M059J (cell line): Measurements from ENCODE around the gene ZMYM3. TPM values are rescaled to one million over a fixed set of nuclear protein-coding genes. Genes with fewer than 3 reads are reported as not detected.
"Not testable (repeated sequence)": the region's sequence is repeated elsewhere in the genome, so short reads cannot be mapped to it uniquely, and the experiment has no call there.

Experiments used
- DNase-seq: peaks from one replicate; pipeline ENCODE4 v3.0.0-alpha.2; 2012; ENCODE audit warnings: low read depth
- total RNA-seq: library from RNA; depleted of rRNA; stranded (reverse); fragments of >200 nt; shearing (Covaris generic); gene quantifications from 2 replicates; pipeline ENCODE4 v1.2.3, GENCODE V29; 2014; rRNA removed

ZMYM3 gene
- total RNA-seq = 34.0 and 64.0 TPM in 2 replicates

DNA sequence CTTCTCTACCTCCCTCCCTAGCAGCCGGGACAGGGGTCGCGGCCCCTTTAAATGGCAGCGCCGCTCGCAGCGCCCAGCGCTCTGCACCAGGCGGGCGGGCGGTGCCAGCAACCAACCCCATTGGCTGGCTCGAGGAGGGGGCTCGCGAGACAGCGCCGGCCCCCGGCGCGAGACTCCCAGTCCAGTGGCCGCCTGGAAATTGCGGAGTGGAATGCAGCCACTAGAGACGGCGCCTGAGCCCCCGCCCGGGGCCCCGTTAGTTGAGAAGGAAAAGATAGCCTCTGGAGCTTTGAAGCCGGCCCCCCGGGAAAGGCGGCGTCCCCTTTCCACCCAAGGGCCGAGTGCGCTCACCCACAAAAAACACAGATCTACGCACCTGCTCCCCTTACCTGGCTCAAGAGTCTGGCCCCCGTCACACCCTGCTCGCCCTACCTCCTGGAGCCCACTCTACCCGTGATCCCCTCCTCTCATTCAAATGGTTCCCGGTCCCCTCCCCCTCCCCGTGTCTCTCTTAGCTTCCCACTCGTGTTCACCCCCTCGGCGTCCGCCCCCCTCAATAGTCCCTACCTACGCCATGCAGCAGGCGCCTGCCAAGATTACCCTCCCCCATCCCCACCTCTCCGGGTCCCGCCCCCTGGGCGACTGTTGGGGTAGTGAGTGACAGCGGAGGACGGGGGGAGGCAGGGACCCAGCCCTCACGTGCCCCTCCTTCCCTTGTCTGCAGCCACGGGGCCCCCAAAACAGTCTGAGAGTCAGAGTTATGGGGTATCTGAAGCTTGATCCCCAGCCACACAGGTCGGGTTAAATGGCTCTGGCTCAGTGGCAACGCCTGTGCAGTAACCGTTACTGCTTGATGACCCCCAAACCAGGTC lies at the start of gene ZMYM3:
Gene ZMYM3 (minus strand): TSS at position 49 of the 872 bp plus-strand sequence. CDS start 885 bp downstream, outside the sequence.
- peak; percentile 93 for DNase-seq

DNA sequence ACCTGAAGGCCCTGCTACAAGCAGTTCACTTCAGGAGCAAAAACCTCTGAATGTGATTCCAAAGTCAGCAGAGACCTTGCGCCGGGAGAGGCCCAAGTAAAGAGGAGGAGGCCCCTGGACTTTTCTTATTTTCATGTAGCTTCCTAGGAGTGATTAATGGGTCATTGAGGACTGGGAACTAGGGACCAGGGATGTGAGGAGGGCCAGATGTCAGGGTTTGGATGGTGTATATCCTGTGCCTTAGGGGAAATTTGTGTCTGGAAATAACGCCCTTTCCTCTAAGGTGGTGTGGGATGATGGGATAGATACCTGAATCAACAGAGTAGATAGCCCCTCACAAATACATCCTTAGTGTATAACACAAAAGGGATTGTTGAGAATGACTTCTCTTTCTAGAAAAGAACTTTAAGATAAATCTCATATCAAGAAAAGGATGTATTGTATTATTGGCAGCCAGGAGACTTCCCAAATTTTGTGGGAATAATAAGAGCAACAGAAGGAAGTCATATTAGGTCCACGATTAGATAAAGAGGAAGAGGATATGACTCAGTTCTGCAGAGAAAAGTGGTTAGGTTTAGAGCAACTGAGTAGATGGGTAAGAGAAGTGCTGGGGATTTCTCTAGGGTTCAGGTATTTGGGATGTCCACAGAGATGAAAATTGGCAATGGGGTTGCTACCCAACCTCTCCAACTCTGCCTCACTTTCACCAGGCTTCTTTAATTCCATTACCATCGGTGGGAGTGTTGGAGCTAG lies 48.7 kb upstream of the ZMYM3 start:
- peak; percentile 51 for DNase-seq

DNA sequence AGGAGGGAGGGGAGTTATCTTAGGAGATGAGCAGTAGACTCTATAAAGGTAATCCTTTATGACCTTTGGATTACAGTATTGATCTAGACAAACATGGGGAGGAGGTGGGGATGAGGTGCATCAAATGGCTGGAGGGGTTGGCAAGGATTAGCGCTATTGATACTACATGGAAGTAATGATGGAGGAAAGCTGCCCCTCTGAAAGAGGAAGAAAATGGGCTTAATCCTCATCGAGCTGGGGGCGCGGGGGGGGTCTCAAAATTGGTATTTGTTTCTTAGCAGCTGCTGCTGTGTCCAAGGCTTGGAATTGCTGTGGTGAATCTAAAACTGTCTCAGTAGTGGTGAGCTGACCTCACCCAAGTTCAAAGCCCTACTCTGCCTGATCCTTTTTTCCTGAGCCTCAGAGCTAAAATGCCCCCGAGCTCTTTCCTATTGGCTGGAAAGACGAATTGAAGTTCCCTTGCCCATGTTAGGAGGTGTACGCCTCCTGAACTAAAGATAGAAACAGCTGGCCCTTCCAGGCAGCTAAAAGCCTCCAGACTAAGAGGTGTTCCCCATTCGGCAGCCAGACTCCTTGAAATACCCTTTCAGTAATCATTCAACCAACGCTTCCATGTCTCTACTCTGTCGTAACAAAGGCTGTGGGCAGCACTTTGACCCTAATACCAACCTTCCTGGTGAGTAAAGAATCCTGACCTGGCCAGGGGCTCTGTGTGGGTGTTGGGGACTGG lies 47.4 kb upstream of the ZMYM3 start, which contains the start of gene ITGB1BP2:
Gene ITGB1BP2 (plus strand): TSS at position 556 of the 730 bp plus-strand sequence. CDS start 57 bp downstream, at position 613.
- peak; percentile 78 for DNase-seq

DNA sequence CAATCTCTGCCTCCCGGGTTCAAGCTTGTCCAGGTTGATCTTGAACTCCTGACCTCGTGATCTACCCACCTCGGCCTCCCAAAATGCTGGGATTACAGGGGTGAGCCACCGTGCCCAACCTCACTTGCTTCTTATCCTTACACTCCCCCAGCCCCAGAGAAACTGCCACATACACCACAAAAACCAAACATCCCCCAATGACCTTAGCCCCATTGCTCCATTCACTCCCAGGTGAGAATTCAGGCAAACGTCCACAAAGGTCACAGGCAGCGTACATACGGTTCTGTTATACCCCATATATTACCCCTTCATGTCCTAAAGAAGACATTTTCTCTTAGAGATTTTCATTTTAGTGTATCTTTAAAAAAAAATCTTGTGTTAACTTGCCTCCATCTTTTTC lies 46.6 kb upstream of the ZMYM3 start:
- DNase-seq = not testable (repeated sequence)

DNA sequence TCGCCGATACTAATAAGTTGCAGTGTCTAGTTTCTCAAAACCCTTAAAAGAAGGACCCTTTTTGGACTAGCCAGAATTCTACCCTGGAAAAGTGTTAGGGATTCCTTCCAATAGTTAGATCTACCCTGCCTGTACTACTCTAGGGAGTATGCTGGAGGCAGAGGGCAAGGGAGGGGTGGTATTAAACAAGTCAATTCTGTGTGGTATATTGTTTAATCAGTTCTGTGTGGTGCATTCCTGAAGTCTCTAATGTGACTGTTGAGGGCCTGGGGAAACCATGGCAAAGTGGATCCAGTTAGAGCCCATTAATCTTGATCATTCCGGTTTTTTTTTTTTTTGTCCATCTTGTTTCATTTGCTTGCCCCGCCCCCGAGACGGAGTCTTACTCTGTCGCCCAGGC lies 46.1 kb upstream of the ZMYM3 start:
- DNase-seq = not testable (repeated sequence)

DNA sequence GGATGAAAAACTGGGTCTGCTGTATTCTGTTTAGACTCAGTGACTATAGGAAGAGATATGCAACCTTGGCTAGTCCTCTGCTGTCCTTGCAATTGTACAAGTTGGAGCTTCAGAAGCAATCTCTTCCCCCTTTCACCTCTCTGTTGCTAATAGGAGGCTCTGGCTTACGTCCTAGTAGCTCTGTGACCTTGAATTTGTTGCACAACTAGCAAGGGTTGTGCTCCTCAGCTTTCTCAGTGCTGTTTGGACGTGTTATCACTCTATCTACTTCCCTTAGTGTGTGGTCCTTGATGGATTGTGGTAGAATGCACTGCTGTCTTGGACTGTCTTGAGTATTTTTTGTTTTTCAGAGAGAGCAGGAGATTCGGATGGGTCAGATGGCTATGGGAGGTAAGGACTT lies 44.2 kb upstream of the ZMYM3 start:
- DNase-seq = no peak

DNA sequence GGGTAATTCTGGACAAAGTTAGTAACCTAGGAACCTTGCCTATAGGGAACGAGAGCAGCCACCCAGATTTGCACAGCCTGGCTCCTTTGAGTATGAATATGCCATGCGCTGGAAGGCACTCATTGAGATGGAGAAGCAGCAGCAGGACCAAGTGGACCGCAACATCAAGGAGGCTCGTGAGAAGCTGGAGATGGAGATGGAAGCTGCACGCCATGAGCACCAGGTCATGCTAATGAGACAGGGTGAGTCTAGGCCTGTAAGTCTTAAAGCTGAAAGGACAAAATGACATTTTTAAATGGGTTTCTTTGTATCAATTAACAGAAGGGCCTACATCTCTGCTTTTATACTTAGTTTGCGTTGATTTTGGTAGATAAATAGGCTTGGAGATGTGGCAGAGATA lies 42.9 kb upstream of the ZMYM3 start:
- DNase-seq = no peak

DNA sequence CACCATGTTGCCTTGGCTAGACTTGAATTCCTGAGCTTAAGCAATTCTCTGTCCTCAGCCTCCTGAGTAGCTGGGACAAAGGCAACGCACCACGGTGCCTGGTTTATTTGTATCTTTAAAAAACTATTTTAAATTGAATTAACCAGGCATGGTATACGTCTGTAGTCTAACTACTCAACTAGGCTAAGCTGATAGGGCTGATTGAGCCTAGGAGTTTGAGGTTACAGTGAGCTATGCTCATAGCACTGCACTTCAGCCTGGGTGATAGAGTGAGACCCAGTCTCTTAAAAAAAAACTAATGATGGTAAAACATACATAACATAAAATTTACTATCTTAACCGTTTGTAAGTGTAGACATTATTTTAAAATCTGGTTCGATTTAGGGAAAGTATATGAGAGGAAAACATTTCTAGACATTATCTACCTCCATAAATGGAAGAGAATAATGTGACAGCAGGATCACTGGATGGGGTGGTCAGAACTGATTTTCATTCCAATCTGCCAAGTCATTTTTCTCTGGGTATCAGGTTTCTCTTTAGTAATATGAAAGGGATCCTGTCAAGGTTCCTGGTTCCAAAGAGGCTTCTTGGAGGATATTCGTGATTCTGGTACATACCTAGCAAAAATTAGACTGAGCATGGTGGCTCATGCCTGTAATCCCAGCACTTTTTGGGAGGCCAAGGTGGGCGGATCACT lies 38.9 kb upstream of the ZMYM3 start:
- peak; percentile 81 for DNase-seq

DNA sequence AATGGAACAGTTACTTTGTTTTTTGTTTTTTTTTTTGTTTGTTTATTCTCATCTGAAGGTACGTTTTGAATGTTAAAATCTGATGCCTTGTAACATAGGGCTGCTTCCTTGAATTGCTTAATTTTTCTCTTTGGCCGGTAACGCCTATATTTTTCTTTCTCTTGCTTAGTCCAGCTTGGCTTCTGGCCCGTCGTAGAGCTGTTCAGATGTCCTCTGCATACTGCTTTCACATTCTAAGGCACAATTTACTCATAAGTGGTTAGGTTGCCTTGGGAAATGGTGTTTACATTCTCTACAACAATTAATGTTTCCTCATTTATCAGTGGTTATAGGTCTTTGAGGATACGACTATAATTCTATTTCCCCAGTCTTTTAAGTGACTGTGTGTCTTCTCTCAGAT lies 37.4 kb upstream of the ZMYM3 start:
- DNase-seq = no peak

DNA sequence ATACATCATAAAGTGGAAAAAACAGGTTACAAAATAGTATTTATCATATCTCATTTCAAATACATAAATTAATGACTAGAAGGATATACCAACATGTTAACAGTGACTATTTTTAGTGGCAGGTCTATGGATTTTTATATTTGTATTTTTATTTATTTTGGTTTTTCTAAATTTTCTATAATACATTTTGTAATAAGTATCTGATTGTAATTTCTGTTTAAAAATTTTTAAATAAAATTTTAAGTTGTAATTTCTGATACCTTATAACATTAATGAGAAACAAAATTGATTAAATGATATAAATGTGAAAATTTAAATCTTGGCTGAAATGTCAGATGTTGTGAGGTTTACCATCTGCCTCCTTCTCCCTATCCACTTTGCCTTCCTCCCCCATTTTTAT lies 32.0 kb upstream of the ZMYM3 start:
- no peak for DNase-seq

DNA sequence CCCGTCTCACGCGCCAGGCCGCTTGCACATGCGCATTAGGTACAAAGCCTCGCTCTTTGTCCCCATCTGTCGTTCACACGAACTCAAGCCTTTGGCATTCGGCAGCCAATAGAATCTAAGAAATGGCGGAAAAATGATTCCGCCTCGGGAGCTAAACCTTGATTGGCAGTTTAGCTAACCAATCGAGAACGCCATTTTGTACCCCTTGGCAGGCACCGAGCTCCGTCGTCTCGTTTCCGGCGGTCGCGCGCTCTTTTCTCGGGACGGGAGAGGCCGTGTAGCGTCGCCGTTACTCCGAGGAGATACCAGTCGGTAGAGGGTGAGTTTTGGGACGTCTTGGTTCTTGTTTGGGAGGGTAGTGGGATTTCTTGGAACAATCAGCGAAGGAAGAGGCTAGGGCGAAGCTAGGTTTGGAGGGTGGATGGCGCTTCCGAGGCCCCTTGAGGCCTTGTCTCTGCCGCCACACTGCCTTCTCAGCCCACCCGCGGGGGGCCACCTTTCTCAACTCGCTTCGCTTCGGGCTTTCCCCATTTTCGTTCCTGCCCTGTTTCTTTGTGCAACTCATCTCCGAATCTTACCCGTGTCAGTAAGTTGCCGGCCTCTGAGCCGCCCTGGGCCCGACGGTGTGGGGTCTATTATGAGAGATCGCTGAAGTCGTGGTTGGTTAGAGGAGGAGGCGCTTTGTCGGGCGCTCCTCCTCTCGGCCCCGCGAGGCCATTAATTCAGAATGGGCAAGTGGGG lies 29.6 kb upstream of the ZMYM3 start, which contains the start of gene NONO:
Gene NONO (plus strand): TSS at position 233 of the 741 bp plus-strand sequence. CDS start 7,003 bp downstream, outside the sequence.
- peak; percentile 100 for DNase-seq

DNA sequence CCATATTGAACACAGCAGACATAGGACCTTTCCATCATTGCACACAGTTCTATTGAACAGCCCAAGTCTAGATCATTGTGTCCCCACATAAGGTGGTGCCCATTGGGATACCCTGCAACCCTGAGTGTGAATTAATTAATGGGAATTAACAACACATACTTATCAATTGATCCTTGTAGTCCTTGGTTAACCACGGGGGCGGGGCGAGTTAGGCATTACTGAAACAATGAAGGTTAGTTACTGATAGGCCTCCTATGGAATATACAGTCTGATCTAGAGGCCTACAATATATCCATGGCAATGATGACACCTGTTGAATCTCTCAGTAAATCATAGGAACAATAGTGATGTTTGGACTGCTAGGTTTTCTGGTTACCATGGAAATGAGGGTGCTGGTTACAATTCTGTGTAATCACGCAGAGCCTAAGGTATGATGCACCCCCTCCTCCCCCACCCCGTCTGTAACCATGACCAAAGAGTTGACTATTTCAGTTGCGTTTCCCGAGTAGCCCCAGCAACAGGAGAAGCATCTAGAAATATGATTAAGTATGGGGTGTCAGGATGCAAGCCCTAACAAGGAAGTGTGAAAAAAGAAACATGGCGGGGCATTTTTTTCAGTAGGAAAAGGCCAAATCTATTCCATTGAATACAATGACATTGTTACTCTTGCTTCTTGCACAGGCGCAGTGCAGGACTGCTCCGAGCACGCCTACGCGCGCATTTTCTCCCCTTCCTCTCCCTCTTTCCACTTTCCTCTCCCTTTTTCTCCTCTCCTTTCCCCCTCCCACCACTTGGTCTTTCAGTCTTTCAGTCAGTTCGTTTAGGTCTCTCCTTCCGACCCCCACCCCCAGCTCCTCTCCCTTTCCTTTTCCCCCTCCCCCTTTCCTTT lies 28.8 kb upstream of the ZMYM3 start:
- DNase-seq = peak; percentile 87

DNA sequence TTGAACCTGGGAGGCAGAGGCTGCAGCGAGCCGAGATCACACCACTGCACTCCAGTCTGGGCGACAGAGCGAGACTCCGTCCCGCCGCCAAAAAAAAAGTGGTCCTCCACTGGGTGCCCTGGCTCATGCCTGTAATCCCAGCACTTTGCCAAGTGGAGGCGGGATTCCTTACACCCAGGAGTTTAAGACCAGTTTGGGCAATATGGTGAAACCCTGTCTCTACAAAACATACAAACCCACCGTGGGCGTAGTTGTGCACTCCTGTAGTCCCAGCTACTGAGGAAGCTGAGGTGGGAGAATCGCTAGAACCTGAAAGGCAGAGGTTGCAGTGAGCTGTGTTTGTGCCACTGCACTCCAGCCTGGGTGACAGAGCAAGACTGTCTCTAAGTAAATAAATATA lies 27.4 kb upstream of the ZMYM3 start:
- DNase-seq = not testable (repeated sequence)

DNA sequence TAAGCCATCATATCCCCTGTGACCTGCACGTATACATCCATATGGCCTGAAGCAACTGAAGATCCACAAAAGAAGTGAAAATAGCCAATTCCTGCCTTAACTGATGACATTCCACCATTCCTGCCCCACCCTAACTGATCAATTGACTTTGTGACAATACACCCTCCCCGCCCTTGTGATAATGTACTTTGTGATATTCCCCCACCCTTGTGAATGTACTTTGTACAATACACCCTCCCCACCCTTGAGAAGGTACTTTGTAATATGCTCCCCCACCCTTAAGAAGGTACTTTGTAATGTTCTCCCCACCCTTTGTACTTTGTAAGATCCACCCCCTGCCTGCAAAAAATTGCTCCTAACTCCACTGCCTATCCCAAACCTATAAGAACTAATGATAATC lies 18.4 kb upstream of the ZMYM3 start:
- not testable (repeated sequence) for DNase-seq

DNA sequence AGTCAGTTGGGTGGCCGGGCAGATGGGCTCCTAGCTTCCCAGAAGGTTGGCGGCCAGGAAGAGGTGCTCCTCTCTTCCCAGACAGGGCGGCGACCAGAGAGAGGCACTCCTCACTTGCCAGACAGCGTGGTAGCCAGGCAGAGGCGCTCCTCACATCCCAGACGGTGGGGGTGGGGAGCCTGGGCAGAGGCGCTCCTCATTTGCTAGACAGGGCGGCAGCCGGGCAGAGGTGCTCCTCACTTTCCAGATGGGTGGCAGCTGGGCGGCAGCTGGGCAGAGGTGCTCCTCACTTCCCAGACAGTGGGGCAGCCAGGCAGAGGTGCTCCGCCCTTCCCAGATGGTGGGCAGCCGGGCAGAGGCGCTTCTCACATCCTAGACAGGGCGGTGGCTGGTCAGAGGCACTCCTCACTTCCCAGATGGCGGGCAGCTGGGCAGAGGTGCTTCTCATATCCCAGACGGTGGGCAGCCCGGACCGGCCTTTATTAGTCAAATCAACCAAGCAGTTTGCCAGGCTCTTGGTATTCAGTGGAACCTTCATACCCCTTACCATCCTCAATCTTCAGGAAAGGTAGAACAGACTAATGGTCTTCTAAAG lies 16.0 kb upstream of the ZMYM3 start:
- DNase-seq = no peak

DNA sequence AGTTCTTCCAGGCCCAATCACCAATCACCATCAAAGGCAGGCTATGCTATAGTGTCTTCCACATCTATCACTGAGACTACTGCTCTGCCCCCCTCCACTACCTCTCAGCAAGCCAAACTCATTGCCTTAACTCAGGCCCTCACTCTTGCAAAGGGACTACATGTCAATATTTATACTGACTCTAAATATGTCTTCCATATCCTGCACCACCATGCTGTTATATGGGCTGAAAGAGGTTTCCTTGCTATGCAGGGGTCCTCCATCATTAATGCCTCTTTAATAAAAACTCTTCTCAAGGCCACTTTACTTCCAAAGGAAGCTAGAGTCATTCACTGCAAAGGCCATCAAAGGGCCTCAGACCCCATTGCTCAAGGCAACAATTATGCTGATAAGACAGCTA lies 14.7 kb upstream of the ZMYM3 start:
- DNase-seq = not testable (repeated sequence)

DNA sequence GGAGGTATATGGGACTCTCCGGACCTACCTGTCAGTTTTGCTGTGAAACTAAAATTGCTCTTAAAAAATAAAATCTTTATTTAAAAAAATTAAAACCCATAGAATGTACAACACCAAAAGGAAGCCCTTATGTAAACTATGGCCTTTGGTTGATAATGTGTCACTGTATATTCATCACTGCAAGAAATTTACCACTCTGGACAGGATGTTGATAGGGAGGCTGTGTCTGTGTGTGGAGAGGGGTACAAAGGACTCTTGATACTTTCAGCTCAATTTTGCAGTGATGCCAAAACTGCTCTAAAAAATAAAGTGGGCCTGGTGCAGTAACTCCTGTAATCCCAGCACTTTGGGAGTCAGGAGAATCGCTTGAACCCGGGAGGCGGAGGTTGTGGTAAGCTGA lies 2.9 kb upstream of the ZMYM3 start:
- no peak for DNase-seq

DNA sequence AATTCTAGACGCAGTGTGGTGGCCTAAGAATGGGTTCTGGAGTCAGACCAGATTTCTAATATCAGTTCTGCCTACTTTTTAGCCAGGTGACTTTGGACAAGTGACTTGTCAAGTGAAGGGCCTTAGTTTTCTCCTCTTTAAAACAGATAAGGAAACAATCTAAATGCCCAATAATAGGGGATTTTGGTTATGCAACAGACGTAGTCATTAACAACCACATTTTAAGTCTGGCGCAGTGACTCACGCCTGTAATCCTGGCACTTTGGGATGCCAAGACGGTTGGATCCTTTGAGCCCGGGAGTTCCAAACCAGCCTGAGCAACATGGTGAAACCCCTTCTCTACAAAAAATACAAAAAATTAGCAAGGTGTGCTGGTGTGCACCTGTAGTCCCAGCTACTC lies 2.1 kb upstream of the ZMYM3 start:
- peak; percentile 20 for DNase-seq
